Peyer's patch (tissue), 4 donors: ENCODE results near the gene MEIOB.

ENCODE experiments used
- CTCF ChIP-seq, 6 experiments: fragments of 450-650 bp in 4 of 6; fragments of 200-600 bp in 2 of 6; sonication (generic) in 1 of 6; IDR thresholded peaks; one replicate each; pipeline ENCODE4 v1.5.1; 2017 to 2019; ENCODE audit warnings: antibody characterized with exemption in 6 of 6, mild to moderate bottlenecking in 3 of 6, moderate library complexity in 1 of 6
- POLR2A ChIP-seq, 2 donors: fragments of 450-650 bp; IDR thresholded peaks; one replicate each; pipeline ENCODE4 v1.5.1; 2017; ENCODE audit warnings: antibody characterized with exemption in 2 of 2, mild to moderate bottlenecking in 2 of 2, moderate library complexity in 2 of 2

GRCh38 chr16:1871974-1872635, at the start of gene MEIOB:
- TF ChIP-seq CTCF (IDR thresholded peaks at IDR 0.05) (no peak), POLR2A (IDR thresholded peaks at IDR 0.05) (no peak)
